ENCODE data around the gene TAF1C. TPM values are rescaled to one million over a fixed set of nuclear protein-coding genes. Genes with fewer than 3 reads are reported as not detected.
A peak's percentile ranks its signal among the peaks of the same experiment; 100 is the strongest.

TAF1C gene
- total and polyA plus RNA-seq, 2 donors (not counting 3 experiments of a cell fraction or from before 2014, with no cell fraction given), result 57.2 to 77.6 TPM

DNA sequence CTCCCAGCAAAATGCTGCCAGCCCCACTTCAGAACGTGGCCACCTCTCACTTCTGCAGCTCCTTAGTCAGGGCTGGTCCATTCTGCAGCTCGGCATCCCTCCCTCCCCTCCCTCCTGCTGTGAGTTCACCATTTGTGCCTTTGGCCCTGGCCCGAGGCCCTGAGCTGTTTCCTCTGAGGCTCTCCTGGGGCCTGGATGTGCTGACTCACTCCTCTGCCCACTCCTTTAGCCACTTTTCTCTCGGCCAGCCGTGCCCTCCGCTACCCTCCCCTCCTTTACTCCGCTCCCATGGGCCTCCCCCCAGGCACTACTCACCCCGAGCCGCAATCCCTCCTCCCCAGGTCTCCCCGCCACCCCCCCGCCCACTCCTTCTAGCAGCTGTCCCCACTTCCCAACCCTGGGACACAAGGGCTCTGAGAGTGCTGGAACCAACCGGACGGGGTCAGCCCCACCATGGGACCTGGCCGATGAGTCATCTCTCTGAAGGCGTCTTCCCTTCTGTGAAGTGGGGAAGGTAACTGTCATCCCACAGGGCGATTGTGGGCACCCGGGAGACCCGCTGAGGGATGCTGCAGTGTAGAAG is 41.5 kb upstream of the TAF1C start:
- peak overlapping the region; percentile 39 for H2AFZ ChIP-seq (ENCODE audit: low read depth, low read length)
- peaks cover 0 to 2% of the 10 kb centered on the region in 2 experiments for H3K27me3 ChIP-seq (ENCODE audit: control insufficient read depth in 2 of 2, insufficient read depth in 2 of 2, low read length in 2 of 2)
- H3K9ac ChIP-seq (replicated peaks; ENCODE audit: extremely low read depth, insufficient read depth, low read length), result no peak overlapping the region
- POLR2A ChIA-PET, result interaction anchor here (0.7 kb wide), 1 partner anchor 43 kb away, joined by 3 read pairs; no protein-coding TSS in a partner anchor
- no peaks in the 10 kb centered on the region for H3K9me1 ChIP-seq (replicated peaks; ENCODE audit: control insufficient read depth, extremely low read depth, insufficient read depth, low read length)
- no peaks in the 10 kb centered on the region for H3K9me3 ChIP-seq (replicated peaks; ENCODE audit: control insufficient read depth, insufficient read depth, low read length)
- no peaks in the 10 kb centered on the region for H4K20me1 ChIP-seq (replicated peaks; ENCODE audit: control insufficient read depth, extremely low read depth, insufficient read depth, low read length)
- FAIRE-seq, result peak; percentile 85
- no TSS peak for BruUV-seq (replicated peaks)
- peak; percentile 49 for DNase-seq (ENCODE audit: low read depth, low spot score)
- H3K36me3 ChIP-seq (ENCODE audit: control insufficient read depth in 2 of 2, extremely low read depth in 1 of 2, insufficient read depth in 2 of 2, low read length in 2 of 2), result no peaks in the 10 kb centered on the region
- no peaks in the 10 kb centered on the region for H3K79me2 ChIP-seq (ENCODE audit: control insufficient read depth, insufficient read depth, low read length)
- peak; percentile 1 for TF ChIP-seq JUN (IDR thresholded peaks at IDR 0.05; ENCODE audit: borderline replicate concordance, insufficient read depth, insufficient read length, low read depth)
- TF ChIP-seq EZH2 (IDR thresholded peaks at IDR 0.05; ENCODE audit: borderline replicate concordance, low read depth, low read length, severe bottlenecking), result no peak
- no peak for TF ChIP-seq POLR2A (IDR thresholded peaks at IDR 0.05; ENCODE audit: low read depth, low read length)
- peak; percentile 24 for TF ChIP-seq FOS (IDR thresholded peaks at IDR 0.05; ENCODE audit: borderline replicate concordance, insufficient read depth, low read length)
- H3K27ac ChIP-seq (ENCODE audit: insufficient read depth, low read depth, low read length), result no peak overlapping the region
- CTCF ChIA-PET, result interaction anchor here (0.6 to 1.5 kb wide), 5 partner anchors 11 to 278 kb away, joined by 3 to 6 read pairs (median 4); partner anchors contain the start of genes KCNG4 and TAF1C
- H3K4me3 ChIP-seq (replicated peaks in 1 of 3; ENCODE audit: insufficient read depth in 1 of 3, low read depth in 1 of 3, low read length in 3 of 3), result no peak overlapping the region
- dilution Hi-C loops (cut with MboI; ENCODE audit: extremely low pct_ligation_motif_present, low sequenced_read_pairs) (loop anchor here (25.0 kb wide), 1 partner anchor 184 kb away; no protein-coding TSS in a partner anchor), intact Hi-C loops (cut with micrococcal nuclease) (no loop called here)
- peaks cover 5% of the 10 kb centered on the region for H3K4me1 ChIP-seq (ENCODE audit: control insufficient read depth, extremely low read depth, insufficient read depth, low read length)
- no peak overlapping the region for H3K4me2 ChIP-seq (ENCODE audit: insufficient read depth, low read length)

DNA sequence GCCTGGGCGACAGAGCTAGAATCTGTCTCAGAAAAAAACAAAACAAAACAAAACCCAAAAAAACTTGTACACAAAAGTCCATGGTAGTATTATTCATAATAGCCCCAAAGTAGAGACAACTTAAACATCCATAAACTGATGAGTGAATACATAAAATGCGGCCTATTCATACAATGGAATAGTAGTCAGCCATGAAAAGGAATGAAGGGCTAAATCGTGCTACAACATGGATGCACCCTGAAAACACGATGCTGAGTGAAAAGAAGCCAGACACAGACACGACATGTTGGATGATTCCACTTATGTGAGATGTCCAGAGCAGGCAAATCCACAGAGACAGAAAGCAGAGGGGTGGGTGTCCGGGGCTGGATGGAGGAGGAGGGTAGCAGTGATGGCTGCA is 40.7 kb upstream of the TAF1C start:
- Histone ChIP-seq H3K4me1 (ENCODE audit: control insufficient read depth, extremely low read depth, insufficient read depth, low read length) (peaks cover 5% of the 10 kb centered on the region), H3K9ac (replicated peaks; ENCODE audit: extremely low read depth, insufficient read depth, low read length) (no peak overlapping the region), H3K36me3 (ENCODE audit: control insufficient read depth in 2 of 2, extremely low read depth in 1 of 2, insufficient read depth in 2 of 2, low read length in 2 of 2) (no peaks in the 10 kb centered on the region), H3K27ac (ENCODE audit: insufficient read depth, low read depth, low read length) (no peak overlapping the region), H4K20me1 (replicated peaks; ENCODE audit: control insufficient read depth, extremely low read depth, insufficient read depth, low read length) (no peaks in the 10 kb centered on the region), H3K79me2 (ENCODE audit: control insufficient read depth, insufficient read depth, low read length) (no peaks in the 10 kb centered on the region), H3K4me3 (replicated peaks in 1 of 3; ENCODE audit: insufficient read depth in 1 of 3, low read depth in 1 of 3, low read length in 3 of 3) (no peak overlapping the region), H2AFZ (ENCODE audit: low read depth, low read length) (no peak overlapping the region), H3K9me1 (replicated peaks; ENCODE audit: control insufficient read depth, extremely low read depth, insufficient read depth, low read length) (no peaks in the 10 kb centered on the region), H3K4me2 (ENCODE audit: insufficient read depth, low read length) (no peak overlapping the region), H3K27me3 (ENCODE audit: control insufficient read depth in 2 of 2, insufficient read depth in 2 of 2, low read length in 2 of 2) (peaks cover 0 to 2% of the 10 kb centered on the region in 2 experiments), H3K9me3 (replicated peaks; ENCODE audit: control insufficient read depth, insufficient read depth, low read length) (no peaks in the 10 kb centered on the region)
- ChIA-PET CTCF (interaction anchor here (1.1 to 1.5 kb wide), 3 partner anchors 12 to 50 kb away, joined by 3 to 6 read pairs (median 4); partner anchors contain the start of genes KCNG4 and TAF1C), POLR2A (no interaction called here)
- FAIRE-seq (no peak), DNase-seq (ENCODE audit: low read depth, low spot score) (no peak)
- TF ChIP-seq POLR2A (IDR thresholded peaks at IDR 0.05; ENCODE audit: low read depth, low read length) (no peak), POLR2AphosphoS5 (IDR thresholded peaks at IDR 0.05; ENCODE audit: insufficient read depth, low read depth, low read length) (no peak)
- dilution Hi-C loops (cut with MboI; ENCODE audit: extremely low pct_ligation_motif_present, low sequenced_read_pairs), result loop anchor here (25.0 kb wide), 1 partner anchor 185 kb away; no protein-coding TSS in a partner anchor
- BruUV-seq (replicated peaks), result no TSS peak
- intact Hi-C loops (cut with micrococcal nuclease), result no loop called here

All from endothelial cell of umbilical vein (primary cell).